Adrenal gland (tissue), 12 donors: ENCODE measurements around the gene STEAP1B. TPM values are rescaled to one million over a fixed set of nuclear protein-coding genes. Genes with fewer than 3 reads are reported as not detected.

Experiments used
- DNase-seq, 7 donors: peaks; one replicate each; pipeline ENCODE4 v3.0.0-alpha.2; 2019 to 2020
- H3K27ac ChIP-seq, 5 donors: fragments of 200-600 bp; sonication (generic) in 4 of 5; 1 replicate in 3 of 5; 2 replicates in 2 of 5; pipeline versions ENCODE4 v1.5.1 to v1.8.0; 2016 to 2020; ENCODE audit warnings: mild to moderate bottlenecking in 1 of 5
- H3K27me3 ChIP-seq: fragments of 200-600 bp; 2 replicates; pipeline ENCODE4 v1.8.0; 2021
- H3K36me3 ChIP-seq, 2 donors: fragments of 200-600 bp; replicated peaks in 1 of 2; 1 replicate in 1 of 2; 2 replicates in 1 of 2; pipeline versions ENCODE4 v1.5.1 to v1.8.0; 2018 to 2022
- H3K4me1 ChIP-seq, 2 donors: fragments of 200-600 bp; replicated peaks in 1 of 2; 1 replicate in 1 of 2; 2 replicates in 1 of 2; pipeline versions ENCODE4 v1.5.1 to v1.8.0; 2018 to 2021
- H3K4me3 ChIP-seq, 4 donors: fragments of 200-600 bp; sonication (generic) in 3 of 4; one replicate each; pipeline ENCODE4 v1.5.1; 2016 to 2018
- H3K9me3 ChIP-seq, 3 donors: fragments of 200-600 bp; sonication (generic) in 1 of 3; replicated peaks in 1 of 3; 1 replicate in 2 of 3; 2 replicates in 1 of 3; pipeline versions ENCODE4 v1.5.1 to v1.8.0; 2016 to 2021
- CTCF ChIP-seq, 6 experiments: fragments of 450-650 bp in 4 of 6; fragments of 200-600 bp in 2 of 6; sonication (generic) in 1 of 6; IDR thresholded peaks; 1 replicate in 5 of 6; 2 replicates in 1 of 6; pipeline versions ENCODE4 v1.5.1 to v1.8.0; 2016 to 2021; ENCODE audit warnings: antibody characterized with exemption in 6 of 6, mild to moderate bottlenecking in 2 of 6, moderate library complexity in 1 of 6
- POLR2A ChIP-seq, 2 donors: fragments of 450-650 bp; IDR thresholded peaks; one replicate each; pipeline ENCODE4 v1.6.1; 2017; ENCODE audit warnings: antibody characterized with exemption in 2 of 2, mild to moderate bottlenecking in 2 of 2, moderate library complexity in 1 of 2
- WGBS, 4 donors: extraction: QIAGEN DNeasy Blood & Tissue Kit in 2 of 4; methylation state at CpG; one replicate each; pipeline versions ENCODE4 v1.1.5 to v1.1.7; 2013 to 2017; 5-methylcytosine and 5-hydroxymethylcytosine counted together
- intact Hi-C, 2 donors: fragments of 100-400 bp; cut with DNase I; formaldehyde crosslinking; loops; one replicate each; pipeline versions ENCODE4 v1.14.1 to v1.15.0; 2022 to 2023
- polyA plus RNA-seq, 3 donors: library from polyadenylated mRNA; stranded (reverse); fragments of 200-250 nt in 2 of 3; fragments of 350-450 nt in 1 of 3; fragmentation: Illumina TruSeq in 1 of 3; extraction: RNeasy Lipid Tissue Mini Kit (QIAGEN cat#74804) in 1 of 3; gene quantifications; one replicate each; pipeline ENCODE4 v1.2.3, GENCODE V29; 2013 to 2014
- total RNA-seq, 9 donors: library from RNA; depleted of rRNA in 4 of 9; stranded (reverse); fragments of >200 nt in 4 of 9; fragments of 120-200 nt in 1 of 9; fragmentation: NEBNext Ultra II Directional in 1 of 9; extraction: Animal tissue kit (Norgen Biotek cat#: 25700) in 1 of 9; gene quantifications; one replicate each; pipeline versions ENCODE4 v1.1.0 to v1.2.4, GENCODE V29; 2013 to 2023
- donor health status: healthy with polysubstance abuse.
- donor health status: Bipolar disorder and iron deficiency.
- donor health status: DM: yes; HTN: yes; CAD: no.
- donor health status: DM: no; HTN: no; CAD: no.
- donor health status: DM: no; HTN: no; CAD: no.
- donor health status: DM: yes; HTN: yes; CAD: no.

The STEAP1B gene
- total and polyA plus RNA-seq, 12 donors = 0.20 to 2.1 (median 0.79) TPM; not detected in 2

- Histone ChIP-seq H3K4me3 (no peak overlapping the region), H3K27ac (no peak overlapping the region), H3K4me1 (no peaks in the 10 kb centered on the region), H3K9me3 (no peaks in the 10 kb centered on the region), H3K27me3 (no peaks in the 10 kb centered on the region), H3K36me3 (no peaks in the 10 kb centered on the region)
- TF ChIP-seq CTCF (IDR thresholded peaks at IDR 0.05) = no peak
- no peak for TF ChIP-seq POLR2A (IDR thresholded peaks at IDR 0.05)
- intact Hi-C loops = no loop called here
- WGBS, 4 donors = 65 to 77% (median 76%) methylated on average over 10 of the region's 10 CpGs
- DNase-seq = no peak
These were observed 99.7 kb downstream of the STEAP1B start for GRCh38 chr7:22400150-22400814.

- no peaks in the 10 kb centered on the region for H3K36me3 ChIP-seq
- no peaks in the 10 kb centered on the region for H3K4me1 ChIP-seq
- H3K27me3 ChIP-seq = no peaks in the 10 kb centered on the region
- H3K9me3 ChIP-seq = no peaks in the 10 kb centered on the region
- no peak for TF ChIP-seq POLR2A (IDR thresholded peaks at IDR 0.05)
- TF ChIP-seq CTCF (IDR thresholded peaks at IDR 0.05) = no peak
- intact Hi-C loops = no loop called here
- 68 to 80% (median 77%) methylated on average over 2 of the region's 2 CpGs for WGBS, 4 donors
- no peak for DNase-seq
- no peak overlapping the region for H3K4me3 ChIP-seq
- no peak overlapping the region for H3K27ac ChIP-seq
These were observed 100.4 kb downstream of the STEAP1B start for GRCh38 chr7:22399546-22399945.

- intact Hi-C loops = no loop called here
- H3K36me3 ChIP-seq = no peaks in the 10 kb centered on the region
- DNase-seq = no peak
- H3K9me3 ChIP-seq = no peaks in the 10 kb centered on the region
- no peak overlapping the region for H3K27ac ChIP-seq
- TF ChIP-seq POLR2A (IDR thresholded peaks at IDR 0.05) = no peak
- no peak for TF ChIP-seq CTCF (IDR thresholded peaks at IDR 0.05)
- no peak overlapping the region for H3K4me3 ChIP-seq
- no peaks in the 10 kb centered on the region for H3K4me1 ChIP-seq
- no peaks in the 10 kb centered on the region for H3K27me3 ChIP-seq
These were observed 100.9 kb downstream of the STEAP1B start for GRCh38 chr7:22399091-22399490.

GRCh38 chr7:22397981-22398380, 102.0 kb downstream of the STEAP1B start:
- TF ChIP-seq POLR2A (IDR thresholded peaks at IDR 0.05) (no peak), CTCF (IDR thresholded peaks at IDR 0.05) (no peak)
- Histone ChIP-seq H3K9me3 (no peaks in the 10 kb centered on the region), H3K4me3 (no peak overlapping the region), H3K27me3 (no peaks in the 10 kb centered on the region), H3K4me1 (no peaks in the 10 kb centered on the region), H3K36me3 (no peaks in the 10 kb centered on the region), H3K27ac (no peak overlapping the region)
- DNase-seq = no peak
- intact Hi-C loops = no loop called here
- WGBS, 4 donors = 58 to 76% (median 60%) methylated on average over 5 of the region's 5 CpGs
